C4-2B (cell line): ENCODE data around the gene CHPF.

ENCODE experiments used
- CTCF ChIP-seq: fragments of 450-650 bp; conservative IDR thresholded peaks from 2 replicates; pipeline ENCODE4 v1.5.1; 2017; ENCODE audit warnings: mild to moderate bottlenecking
- ZFX ChIP-seq: fragments of 450-650 bp; IDR thresholded peaks from 2 replicates; pipeline ENCODE4 v1.6.1; 2017

DNA sequence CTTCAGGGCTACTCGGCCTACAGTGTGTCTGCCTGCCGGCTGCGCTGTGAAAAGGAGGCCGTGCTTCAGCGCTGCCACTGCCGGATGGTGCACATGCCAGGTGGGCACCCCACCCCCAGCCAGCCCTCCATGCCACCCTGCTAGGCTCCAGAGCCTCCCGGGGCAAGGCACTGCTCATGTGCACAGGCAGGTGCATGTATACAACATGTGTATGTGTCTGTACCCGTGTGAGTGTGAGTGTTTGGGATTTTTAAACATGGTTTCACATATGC is 11.3 kb downstream of the CHPF start:
- TF ChIP-seq CTCF: no peak
- TF ChIP-seq ZFX: no peak
